ENCODE results near the gene TMEM8B.

Gene TMEM8B

GRCh38 chr9:35792826-35793225 lies 36.2 kb upstream of the TMEM8B start:
- no peak overlapping the region for H3K4me3 ChIP-seq (ENCODE audit: severe bottlenecking)

GRCh38 chr9:35793461-35793860 lies 35.6 kb upstream of the TMEM8B start:
- Histone ChIP-seq H3K27ac (ENCODE audit: poor library complexity, severe bottlenecking) (no peak overlapping the region), H3K27me3 (ENCODE audit: insufficient read depth, poor library complexity, severe bottlenecking) (no peaks in the 10 kb centered on the region), H3K36me3 (ENCODE audit: low read depth) (no peaks in the 10 kb centered on the region), H3K4me3 (ENCODE audit: severe bottlenecking) (no peak overlapping the region), H3K9me3 (ENCODE audit: severe bottlenecking) (no peaks in the 10 kb centered on the region), H3K4me1 (ENCODE audit: insufficient read depth, poor library complexity, severe bottlenecking) (peaks cover 8% of the 10 kb centered on the region)
- ATAC-seq (ENCODE audit: low read depth) = no peak
- TF ChIP-seq CTCF (IDR thresholded peaks at IDR 0.05; ENCODE audit: poor library complexity, severe bottlenecking) = no peak
- no peak for DNase-seq (ENCODE audit: low spot score)

More at GRCh38 chr9:35792826-35793225, 36.2 kb upstream of the TMEM8B start:
- Histone ChIP-seq H3K27me3 (ENCODE audit: insufficient read depth, poor library complexity, severe bottlenecking) (no peaks in the 10 kb centered on the region), H3K4me1 (ENCODE audit: insufficient read depth, poor library complexity, severe bottlenecking) (peaks cover 5% of the 10 kb centered on the region), H3K27ac (ENCODE audit: poor library complexity, severe bottlenecking) (no peak overlapping the region), H3K9me3 (ENCODE audit: severe bottlenecking) (no peaks in the 10 kb centered on the region), H3K36me3 (ENCODE audit: low read depth) (no peaks in the 10 kb centered on the region)
- DNase-seq (ENCODE audit: low spot score) (no peak), ATAC-seq (ENCODE audit: low read depth) (no peak)
- TF ChIP-seq CTCF (IDR thresholded peaks at IDR 0.05; ENCODE audit: poor library complexity, severe bottlenecking) = no peak

GRCh38 chr9:35795695-35796094 lies 33.3 kb upstream of the TMEM8B start:
- Histone ChIP-seq H3K27ac (ENCODE audit: poor library complexity, severe bottlenecking) (peak overlapping the region; percentile 29), H3K4me3 (ENCODE audit: severe bottlenecking) (no peak overlapping the region), H3K36me3 (ENCODE audit: low read depth) (no peaks in the 10 kb centered on the region), H3K9me3 (ENCODE audit: severe bottlenecking) (no peaks in the 10 kb centered on the region), H3K4me1 (ENCODE audit: insufficient read depth, poor library complexity, severe bottlenecking) (peaks cover 12% of the 10 kb centered on the region), H3K27me3 (ENCODE audit: insufficient read depth, poor library complexity, severe bottlenecking) (no peaks in the 10 kb centered on the region)
- DNase-seq (ENCODE audit: low spot score) = no peak
- no peak for TF ChIP-seq CTCF (IDR thresholded peaks at IDR 0.05; ENCODE audit: poor library complexity, severe bottlenecking)
- ATAC-seq (ENCODE audit: low read depth) = peak; percentile 71

- Histone ChIP-seq H3K4me3 (ENCODE audit: severe bottlenecking) (no peak overlapping the region), H3K36me3 (ENCODE audit: low read depth) (no peaks in the 10 kb centered on the region), H3K27me3 (ENCODE audit: insufficient read depth, poor library complexity, severe bottlenecking) (no peaks in the 10 kb centered on the region), H3K4me1 (ENCODE audit: insufficient read depth, poor library complexity, severe bottlenecking) (peaks cover 12% of the 10 kb centered on the region), H3K9me3 (ENCODE audit: severe bottlenecking) (no peaks in the 10 kb centered on the region), H3K27ac (ENCODE audit: poor library complexity, severe bottlenecking) (peak overlapping the region; percentile 47)
- no peak for DNase-seq (ENCODE audit: low spot score)
- ATAC-seq (ENCODE audit: low read depth) = no peak
- TF ChIP-seq CTCF (IDR thresholded peaks at IDR 0.05; ENCODE audit: poor library complexity, severe bottlenecking) = no peak
These were observed 31.5 kb upstream of the TMEM8B start for GRCh38 chr9:35797311-35798109.
